ENCODE results near the gene ERN2. TPM values are rescaled to one million over a fixed set of nuclear protein-coding genes. Genes with fewer than 3 reads are reported as not detected.

Gene ERN2
- total and polyA plus RNA-seq, 2 of the 13 experiments (the other 11 are each of a cell fraction or from before 2014, with no cell fraction given) = 2.2 to 3.5 TPM

DNA sequence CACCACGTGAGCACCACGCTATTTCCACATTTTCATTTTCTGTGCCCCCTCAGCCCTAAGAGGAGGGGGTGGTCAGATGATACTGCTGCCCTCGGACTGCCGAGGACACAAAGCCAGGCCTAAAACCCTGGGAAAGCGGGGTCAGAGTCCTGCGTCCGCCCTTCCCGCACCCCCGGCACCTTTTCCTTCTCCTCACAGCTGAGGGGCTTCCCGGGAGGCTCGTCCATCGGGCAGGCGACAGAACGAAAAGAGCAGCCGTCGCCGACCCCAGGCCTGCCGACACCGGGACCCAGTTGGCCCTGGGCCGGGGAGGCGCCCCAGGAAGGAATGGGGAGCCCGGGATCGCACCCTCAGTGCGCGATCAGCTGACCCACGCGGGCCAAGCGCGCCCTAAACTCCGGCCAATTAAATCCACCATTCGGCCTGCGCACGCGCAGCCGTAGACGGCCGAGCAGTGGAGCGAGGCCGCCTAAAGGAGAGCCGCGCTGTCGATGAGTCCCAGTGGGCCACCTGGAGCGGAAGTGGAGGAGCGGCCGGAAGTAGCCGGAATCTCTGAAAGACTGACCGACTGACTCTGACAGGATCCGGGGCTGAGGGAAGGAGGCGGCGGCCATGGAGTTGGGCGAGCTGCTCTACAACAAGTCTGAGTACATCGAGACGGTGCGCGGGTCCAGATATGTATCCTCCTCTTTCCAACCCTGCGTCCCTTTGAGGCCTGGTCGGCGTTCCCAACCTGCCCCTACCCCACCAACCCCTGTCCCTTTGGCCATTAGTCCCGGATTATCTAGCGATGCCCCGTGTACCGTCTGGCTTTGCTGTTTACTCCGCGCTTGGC lies 71.9 kb downstream of the ERN2 start, which contains the start of the genes DCTN5 and PALB2 (continued):
- TF ChIP-seq, protein P1, sequence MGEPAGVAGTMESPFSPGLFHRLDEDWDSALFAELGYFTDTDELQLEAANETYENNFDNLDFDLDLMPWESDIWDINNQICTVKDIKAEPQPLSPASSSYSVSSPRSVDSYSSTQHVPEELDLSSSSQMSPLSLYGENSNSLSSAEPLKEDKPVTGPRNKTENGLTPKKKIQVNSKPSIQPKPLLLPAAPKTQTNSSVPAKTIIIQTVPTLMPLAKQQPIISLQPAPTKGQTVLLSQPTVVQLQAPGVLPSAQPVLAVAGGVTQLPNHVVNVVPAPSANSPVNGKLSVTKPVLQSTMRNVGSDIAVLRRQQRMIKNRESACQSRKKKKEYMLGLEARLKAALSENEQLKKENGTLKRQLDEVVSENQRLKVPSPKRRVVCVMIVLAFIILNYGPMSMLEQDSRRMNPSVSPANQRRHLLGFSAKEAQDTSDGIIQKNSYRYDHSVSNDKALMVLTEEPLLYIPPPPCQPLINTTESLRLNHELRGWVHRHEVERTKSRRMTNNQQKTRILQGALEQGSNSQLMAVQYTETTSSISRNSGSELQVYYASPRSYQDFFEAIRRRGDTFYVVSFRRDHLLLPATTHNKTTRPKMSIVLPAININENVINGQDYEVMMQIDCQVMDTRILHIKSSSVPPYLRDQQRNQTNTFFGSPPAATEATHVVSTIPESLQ (CRISPR knock-in tag; conservative IDR thresholded peaks at IDR 0.05) = no peak
- peak; percentile 94 for TF ChIP-seq ZNF788 (CRISPR knock-in tag; IDR thresholded peaks at IDR 0.05; ENCODE audit: borderline replicate concordance)
- TF ChIP-seq, protein P2, sequence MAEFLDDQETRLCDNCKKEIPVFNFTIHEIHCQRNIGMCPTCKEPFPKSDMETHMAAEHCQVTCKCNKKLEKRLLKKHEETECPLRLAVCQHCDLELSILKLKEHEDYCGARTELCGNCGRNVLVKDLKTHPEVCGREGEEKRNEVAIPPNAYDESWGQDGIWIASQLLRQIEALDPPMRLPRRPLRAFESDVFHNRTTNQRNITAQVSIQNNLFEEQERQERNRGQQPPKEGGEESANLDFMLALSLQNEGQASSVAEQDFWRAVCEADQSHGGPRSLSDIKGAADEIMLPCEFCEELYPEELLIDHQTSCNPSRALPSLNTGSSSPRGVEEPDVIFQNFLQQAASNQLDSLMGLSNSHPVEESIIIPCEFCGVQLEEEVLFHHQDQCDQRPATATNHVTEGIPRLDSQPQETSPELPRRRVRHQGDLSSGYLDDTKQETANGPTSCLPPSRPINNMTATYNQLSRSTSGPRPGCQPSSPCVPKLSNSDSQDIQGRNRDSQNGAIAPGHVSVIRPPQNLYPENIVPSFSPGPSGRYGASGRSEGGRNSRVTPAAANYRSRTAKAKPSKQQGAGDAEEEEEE (CRISPR knock-in tag; IDR thresholded peaks at IDR 0.05; ENCODE audit: borderline replicate concordance) = no peak; the same call in 1 of the 2 replicates
- peak; percentile 99 for TF ChIP-seq ZNF280B (CRISPR knock-in tag; IDR thresholded peaks at IDR 0.05; ENCODE audit: borderline replicate concordance)
- peak; percentile 98 for TF ChIP-seq POGK (CRISPR knock-in tag; conservative IDR thresholded peaks at IDR 0.05)
- TF ChIP-seq CENPT (CRISPR knock-in tag; IDR thresholded peaks at IDR 0.05; ENCODE audit: low read depth) = no peak; the same call in 1 of the 2 replicates
- peak; percentile 90 for TF ChIP-seq NCOR1 (IDR thresholded peaks at IDR 0.05; ENCODE audit: borderline replicate concordance, low read length)
- peak; percentile 98 for TF ChIP-seq ZNF274 (CRISPR knock-in tag; IDR thresholded peaks at IDR 0.05)
- peak; percentile 10; the same call in 1 of the 2 replicates for TF ChIP-seq ZNF644 (CRISPR knock-in tag; IDR thresholded peaks at IDR 0.05; ENCODE audit: low read depth)
- peak; percentile 98 for TF ChIP-seq ZNF230 (CRISPR knock-in tag; IDR thresholded peaks at IDR 0.05)
- TF ChIP-seq LRRFIP1 (CRISPR knock-in tag; conservative IDR thresholded peaks at IDR 0.05) = no peak
- TF ChIP-seq POGZ (CRISPR knock-in tag; IDR thresholded peaks at IDR 0.05) = peak; percentile 98
- TF ChIP-seq, protein P3, sequence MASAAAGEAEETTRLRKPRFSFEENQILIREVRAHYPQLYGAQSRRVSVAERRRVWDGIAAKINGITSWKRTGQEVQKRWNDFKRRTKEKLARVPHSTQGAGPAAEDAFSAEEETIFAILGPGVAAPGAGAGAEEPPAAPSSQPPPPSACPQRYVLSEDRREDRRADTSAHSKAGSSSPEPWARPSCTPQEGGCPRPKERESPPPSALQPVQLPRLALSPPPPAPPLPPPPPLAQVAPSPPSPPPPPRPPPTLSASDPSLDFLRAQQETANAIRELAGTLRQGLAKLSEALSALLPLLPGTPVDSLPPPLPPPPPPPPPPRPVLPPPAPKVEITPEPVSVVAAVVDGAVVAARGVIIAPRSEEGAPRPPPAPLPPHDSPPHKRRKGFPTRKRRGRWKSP (CRISPR knock-in tag; IDR thresholded peaks at IDR 0.05) = peak; percentile 79; the same call in 1 of the 2 replicates
- TF ChIP-seq ZNF138 (CRISPR knock-in tag; IDR thresholded peaks at IDR 0.05; ENCODE audit: low read depth) = 0 out of 2 replicates have a peak, but pooled peaks have one; percentile 56
- TF ChIP-seq SNAPC5 (CRISPR knock-in tag; IDR thresholded peaks at IDR 0.05; ENCODE audit: borderline replicate concordance) = no peak
- peak; percentile 98 for TF ChIP-seq SIN3A (IDR thresholded peaks at IDR 0.05; ENCODE audit: borderline replicate concordance, low read depth, low read length)

Measured in HepG2 (cell line).